Omental fat pad (tissue), 4 donors: ENCODE results near the gene FBLN2. TPM values are rescaled to one million over a fixed set of nuclear protein-coding genes. Genes with fewer than 3 reads are reported as not detected.

Source experiments
- ATAC-seq: fragments of 150-250 bp; one replicate; pipeline ENCODE4 v1.9.1; 2016; ENCODE audit warnings: mild to moderate bottlenecking, moderate library complexity; ENCODE audit not compliant: low FRiP score
- DNase-seq: peaks from one replicate; pipeline ENCODE4 v3.0.0-alpha.2; 2019; ENCODE audit warnings: low spot score
- CTCF ChIP-seq, 3 donors: fragments of 450-650 bp; IDR thresholded peaks; one replicate each; pipeline ENCODE4 v1.5.1; 2016 to 2017; ENCODE audit warnings: antibody characterized with exemption in 3 of 3, mild to moderate bottlenecking in 3 of 3, moderate library complexity in 2 of 3
- total RNA-seq, 4 donors: library from RNA; depleted of rRNA; stranded (reverse); fragments of >200 nt; gene quantifications; one replicate each; pipeline ENCODE4 v1.1.0, GENCODE V29; 2016

The FBLN2 gene
- total RNA-seq, 4 donors from 2014 or later = 156 to 568 (median 187) TPM

- ATAC-seq = no peak
- DNase-seq = no peak
- no peak for TF ChIP-seq CTCF (IDR thresholded peaks at IDR 0.05)
These were observed 125.7 kb downstream of the FBLN2 start for GRCh38 chr3:13674538-13675185.

GRCh38 chr3:13676356-13677017 is 127.6 kb downstream of the FBLN2 start:
- no peak for TF ChIP-seq CTCF (IDR thresholded peaks at IDR 0.05)
- ATAC-seq (no peak), DNase-seq (no peak)

GRCh38 chr3:13677272-13677671 is 128.3 kb downstream of the FBLN2 start:
- no peak for ATAC-seq
- no peak for DNase-seq
- no peak for TF ChIP-seq CTCF (IDR thresholded peaks at IDR 0.05)

GRCh38 chr3:13681931-13682330 is 133.0 kb downstream of the FBLN2 start:
- no peak for TF ChIP-seq CTCF (IDR thresholded peaks at IDR 0.05)
- ATAC-seq (no peak), DNase-seq (no peak)

GRCh38 chr3:13682331-13683013 is 133.5 kb downstream of the FBLN2 start:
- DNase-seq (no peak), ATAC-seq (no peak)
- TF ChIP-seq CTCF (IDR thresholded peaks at IDR 0.05) = no peak

GRCh38 chr3:13683288-13683687 is 134.4 kb downstream of the FBLN2 start:
- DNase-seq = no peak
- ATAC-seq = no peak
- TF ChIP-seq CTCF (IDR thresholded peaks at IDR 0.05) = no peak
